ENCODE data around the gene USP2.

Gene USP2

GRCh38 chr11:119366690-119367620 lies 14.5 kb downstream of the USP2 start:
- no peak for TF ChIP-seq CTCF (IDR thresholded peaks at IDR 0.05; ENCODE audit: extremely low read depth, insufficient read depth, missing control alignments)
- no peak for DNase-seq (ENCODE audit: low spot score)
- in situ Hi-C loops (cut with MboI; ENCODE audit: low pct_unique_long_range_greater_than_20kb, low sequenced_read_pairs, unreplicated experiment): no loop called here

- in situ Hi-C loops (cut with MboI; ENCODE audit: low pct_unique_long_range_greater_than_20kb, low sequenced_read_pairs, unreplicated experiment): no loop called here
- DNase-seq (ENCODE audit: low spot score): no peak
- no peak for TF ChIP-seq CTCF (IDR thresholded peaks at IDR 0.05; ENCODE audit: extremely low read depth, insufficient read depth, missing control alignments)
Measured at GRCh38 chr11:119365071-119365591, 16.4 kb downstream of the USP2 start.

- in situ Hi-C loops (cut with MboI; ENCODE audit: low pct_unique_long_range_greater_than_20kb, low sequenced_read_pairs, unreplicated experiment): no loop called here
- peak; percentile 87 for DNase-seq (ENCODE audit: low spot score)
- no peak for TF ChIP-seq CTCF (IDR thresholded peaks at IDR 0.05; ENCODE audit: extremely low read depth, insufficient read depth, missing control alignments)
Measured at GRCh38 chr11:119363851-119364590, 17.5 kb downstream of the USP2 start.

- no peak for TF ChIP-seq CTCF (IDR thresholded peaks at IDR 0.05; ENCODE audit: extremely low read depth, insufficient read depth, missing control alignments)
- DNase-seq (ENCODE audit: low spot score): no peak
- in situ Hi-C loops (cut with MboI; ENCODE audit: low pct_unique_long_range_greater_than_20kb, low sequenced_read_pairs, unreplicated experiment): no loop called here
Measured at GRCh38 chr11:119363081-119363850, 18.2 kb downstream of the USP2 start.

GRCh38 chr11:119362741-119363080 lies 18.8 kb downstream of the USP2 start:
- no peak for TF ChIP-seq CTCF (IDR thresholded peaks at IDR 0.05; ENCODE audit: extremely low read depth, insufficient read depth, missing control alignments)
- no peak for DNase-seq (ENCODE audit: low spot score)
- in situ Hi-C loops (cut with MboI; ENCODE audit: low pct_unique_long_range_greater_than_20kb, low sequenced_read_pairs, unreplicated experiment): no loop called here

Measured in GM13977 (cell line).